B cell (primary cell): ENCODE measurements around the gene RING1. TPM values are rescaled to one million over a fixed set of nuclear protein-coding genes. Genes with fewer than 3 reads are reported as not detected.

Experiments
- ATAC-seq: fragments of 200-7000 bp; cut with Tn5 transposase; one replicate; pipeline ENCODE4 v1.10.0; 2021; ENCODE audit warnings: low read depth, mild to moderate bottlenecking, moderate number of reproducible peaks, moderate library complexity
- CTCF ChIA-PET: fragments of 350-600 bp; sonication (Branson Sonifier 250); formaldehyde crosslinking; loops from one replicate; lab custom pipeline; 2021; ENCODE audit warnings: antibody characterized with exemption, inconsistent platforms; lab: Charles Lee
- POLR2A ChIA-PET: fragments of 350-600 bp; sonication (Branson Sonifier 250); formaldehyde crosslinking; loops from one replicate; lab custom pipeline; 2021; ENCODE audit warnings: antibody characterized with exemption; lab: Charles Lee
- DNase-seq: peaks from one replicate; pipeline ENCODE4 v3.0.0; 2013
- H2AFZ ChIP-seq: 2 replicates; pipeline ENCODE4 v1.6.1; 2012; ENCODE audit warnings: mild to moderate bottlenecking, low read depth, low read length; ENCODE audit not compliant: insufficient read depth, poor library complexity, severe bottlenecking
- H3K27ac ChIP-seq, 2 donors: 1 replicate in 1 of 2; 2 replicates in 1 of 2; pipeline ENCODE4 v1.5.1; 2012 to 2013; ENCODE audit warnings: low read length in 2 of 2, mild to moderate bottlenecking in 2 of 2, moderate library complexity in 1 of 2
- H3K27me3 ChIP-seq, 4 experiments: fragments of 200-600 bp in 1 of 4; sonication (generic) in 1 of 4; replicated peaks in 1 of 4; 1 replicate in 2 of 4; 2 replicates in 2 of 4; pipeline versions ENCODE4 v1.6.1 to v1.7.0; 2013 to 2016; ENCODE audit warnings: low read length in 3 of 4, mild to moderate bottlenecking in 2 of 4, mixed read lengths in 1 of 4, moderate library complexity in 1 of 4; ENCODE audit not compliant: insufficient read depth in 4 of 4, control insufficient read depth in 3 of 4; ENCODE audit errors: control extremely low read depth in 1 of 4
- H3K36me3 ChIP-seq, 2 experiments: replicated peaks in 1 of 2; 1 replicate in 1 of 2; 2 replicates in 1 of 2; pipeline versions ENCODE4 v1.6.1 to v1.7.1; 2013; ENCODE audit warnings: low read length in 1 of 2; ENCODE audit not compliant: insufficient read depth in 2 of 2, control insufficient read depth in 1 of 2; ENCODE audit errors: control extremely low read depth in 1 of 2, extremely low read depth in 1 of 2
- H3K4me1 ChIP-seq, 2 donors: fragments of 200-600 bp in 1 of 2; sonication (generic) in 1 of 2; 1 replicate in 1 of 2; 2 replicates in 1 of 2; pipeline versions ENCODE4 v1.5.1 to v1.6.1; 2013 to 2017; ENCODE audit warnings: low read length in 2 of 2; ENCODE audit not compliant: control insufficient read depth in 2 of 2, insufficient read depth in 2 of 2
- H3K4me2 ChIP-seq: replicated peaks from 2 replicates; pipeline ENCODE3; 2012; ENCODE audit warnings: mild to moderate bottlenecking, low read depth, low read length; ENCODE audit not compliant: poor library complexity, severe bottlenecking
- H3K4me3 ChIP-seq, 5 experiments: fragments of 200-600 bp in 1 of 5; sonication (generic) in 1 of 5; 1 replicate in 3 of 5; 2 replicates in 2 of 5; pipeline versions ENCODE4 v1.5.1 to v1.7.0; 2011 to 2016; ENCODE audit warnings: low read length in 4 of 5, mild to moderate bottlenecking in 4 of 5, low read depth in 2 of 5, control low read depth in 1 of 5, moderate library complexity in 1 of 5; ENCODE audit not compliant: insufficient read depth in 1 of 5; ENCODE audit errors: control extremely low read depth in 1 of 5, extremely low read depth in 1 of 5
- H3K79me2 ChIP-seq: fragments of 200-600 bp; sonication (generic); one replicate; pipeline ENCODE4 v1.6.0; 2016; ENCODE audit warnings: low read length; ENCODE audit not compliant: control insufficient read depth, insufficient read depth
- H3K9ac ChIP-seq: fragments of 200-600 bp; sonication (generic); 2 replicates; pipeline ENCODE4 v1.6.1; 2017; ENCODE audit warnings: mild to moderate bottlenecking, low read length, moderate library complexity
- H3K9me3 ChIP-seq, 3 donors: one replicate each; pipeline versions ENCODE4 v1.6.1 to v1.7.1; 2013; ENCODE audit warnings: low read length in 2 of 3; ENCODE audit not compliant: control insufficient read depth in 2 of 3, insufficient read depth in 1 of 3; ENCODE audit errors: control extremely low read depth in 1 of 3
- H4K20me1 ChIP-seq: 2 replicates; pipeline ENCODE4 v1.6.0; 2012; ENCODE audit warnings: mild to moderate bottlenecking, low read length; ENCODE audit not compliant: insufficient read depth, control insufficient read depth, poor library complexity, severe bottlenecking
- H3K27ac Mint-ChIP-seq: one replicate; pipeline ENCODE4 v1.8.0; 2021; ENCODE audit warnings: mixed read lengths
- H3K27me3 Mint-ChIP-seq: one replicate; pipeline ENCODE4 v1.8.0; 2021; ENCODE audit warnings: mixed read lengths
- H3K4me1 Mint-ChIP-seq: one replicate; pipeline ENCODE4 v1.8.0; 2021; ENCODE audit warnings: mixed read lengths
- H3K4me3 Mint-ChIP-seq: one replicate; pipeline ENCODE4 v1.8.0; 2021; ENCODE audit warnings: mixed read lengths
- H3K9me3 Mint-ChIP-seq: one replicate; pipeline ENCODE4 v1.8.0; 2022; ENCODE audit warnings: mixed read lengths; ENCODE audit not compliant: insufficient read depth
- CTCF ChIP-seq: fragments of 200-600 bp; IDR thresholded peaks from one replicate; pipeline ENCODE4 v1.8.0; 2022; ENCODE audit warnings: antibody characterized with exemption, mild to moderate bottlenecking
- EZH2 ChIP-seq: IDR thresholded peaks from 2 replicates; pipeline ENCODE4 v1.6.1; 2012; ENCODE audit warnings: borderline replicate concordance, low read depth, mild to moderate bottlenecking, moderate library complexity, low read length; ENCODE audit not compliant: insufficient read depth, poor library complexity, severe bottlenecking
- WGBS: methylation state at CpG from one replicate; pipeline ENCODE4 v1.1.5; 2013; ENCODE audit warnings: missing lambda C conversion rate; ENCODE audit not compliant: insufficient coverage; 5-methylcytosine and 5-hydroxymethylcytosine counted together
- intact Hi-C: fragments of 100-400 bp; cut with micrococcal nuclease; formaldehyde crosslinking; loops from one replicate; pipeline ENCODE4 v1.10.0; 2022
- polyA plus RNA-seq: library from polyadenylated mRNA; depleted of rRNA; stranded (reverse); fragments of >200 nt; gene quantifications from 2 replicates; pipeline ENCODE4 v1.2.3, GENCODE V29; 2012
- total RNA-seq, 2 donors: library from RNA; stranded (reverse); fragments of 120-200 nt in 1 of 2; gene quantifications; 1 replicate in 1 of 2; 2 replicates in 1 of 2; pipeline versions ENCODE4 v1.2.3 to v1.2.4, GENCODE V29; 2013 to 2022

Gene RING1
- total and polyA plus RNA-seq, 2 donors (not counting 1 experiment from before 2014, with no cell fraction given), result 37.1 to 44.2 TPM

GRCh38 chr6:33167374-33168283 lies 40.7 kb upstream of the RING1 start:
- DNase-seq (no peak), ATAC-seq (no peak)
- Mint-ChIP-seq H3K27ac (no peak overlapping the region), H3K4me1 (peaks cover 9% of the 10 kb centered on the region), H3K4me3 (no peak overlapping the region), H3K27me3 (peaks cover 18% of the 10 kb centered on the region), H3K9me3 (no peaks in the 10 kb centered on the region)
- Histone ChIP-seq H3K4me3 (no peak overlapping the region), H3K9me3 (no peaks in the 10 kb centered on the region), H3K27me3 (peaks cover 0 to 5% (median 1%) of the 10 kb centered on the region in 4 experiments), H4K20me1 (no peaks in the 10 kb centered on the region), H3K27ac (no peak overlapping the region), H3K4me1 (peaks cover 0 to 5% of the 10 kb centered on the region in 2 donors), H3K36me3 (no peaks in the 10 kb centered on the region), H3K9ac (no peak overlapping the region), H2AFZ (no peak overlapping the region), H3K79me2 (no peaks in the 10 kb centered on the region), H3K4me2 (no peak overlapping the region)
- TF ChIP-seq CTCF (no peak), EZH2 (no peak)
- 88% methylated on average over 13 of the region's 19 CpGs for WGBS
- CTCF ChIA-PET, result interaction anchor here (1.1 to 1.3 kb wide), 2 partner anchors 11 to 14 kb away, joined by 3 read pairs; no protein-coding TSS in a partner anchor
- intact Hi-C loops, result no loop called here
- POLR2A ChIA-PET, result no interaction called here

- 70% methylated on average over 5 of the region's 6 CpGs for WGBS
- Histone ChIP-seq H3K27ac (no peak overlapping the region), H3K9ac (no peak overlapping the region), H3K4me1 (peaks cover 0 to 6% of the 10 kb centered on the region in 2 donors), H4K20me1 (no peaks in the 10 kb centered on the region), H3K4me3 (no peak overlapping the region), H3K4me2 (no peak overlapping the region), H3K9me3 (no peaks in the 10 kb centered on the region), H3K79me2 (no peaks in the 10 kb centered on the region), H2AFZ (no peak overlapping the region), H3K27me3 (peaks cover 0 to 12% (median 4%) of the 10 kb centered on the region in 4 experiments), H3K36me3 (no peaks in the 10 kb centered on the region)
- H3K27ac Mint-ChIP-seq, result no peak overlapping the region
- H3K9me3 Mint-ChIP-seq, result no peaks in the 10 kb centered on the region
- ATAC-seq (no peak), DNase-seq (no peak)
- peaks cover 21% of the 10 kb centered on the region for H3K27me3 Mint-ChIP-seq
- TF ChIP-seq CTCF, result no peak
- no peak for TF ChIP-seq EZH2
- POLR2A ChIA-PET, result no interaction called here
- H3K4me3 Mint-ChIP-seq, result no peak overlapping the region
- H3K4me1 Mint-ChIP-seq, result peaks cover 9% of the 10 kb centered on the region
- intact Hi-C loops, result no loop called here
- CTCF ChIA-PET, result interaction anchor here (1.1 to 1.3 kb wide), 2 partner anchors 10 to 14 kb away, joined by 3 read pairs; no protein-coding TSS in a partner anchor
Measured at GRCh38 chr6:33168284-33168601, 40.1 kb upstream of the RING1 start.
